NCI-H1694 treated with DMSO at 0.1 percent for 48 hours (cell line): ENCODE measurements around the gene RAB36.
"Not testable (repeated sequence)": the region's sequence is repeated elsewhere in the genome, so short reads cannot be mapped to it uniquely, and the experiment has no call there.

Source experiments
- DNase-seq: peaks from one replicate; lab custom pipeline; 2025; lab: John Stamatoyannopoulos, UW

RAB36 gene

GRCh38 chr22:23121000-23121421, 24.3 kb upstream of the RAB36 start:
- DNase-seq, result no peak

GRCh38 chr22:23121424-23121823, 23.9 kb upstream of the RAB36 start:
- DNase-seq, result no peak

- DNase-seq, result no peak
Observed at GRCh38 chr22:23122216-23122957, 22.9 kb upstream of the RAB36 start.

GRCh38 chr22:23122992-23123803, 22.1 kb upstream of the RAB36 start:
- peak; percentile 42 for DNase-seq

- no peak for DNase-seq
Observed at GRCh38 chr22:23123804-23124254, 21.4 kb upstream of the RAB36 start.

GRCh38 chr22:23124611-23125511, 20.4 kb upstream of the RAB36 start:
- DNase-seq, result no peak

GRCh38 chr22:23125512-23126103, 19.7 kb upstream of the RAB36 start:
- DNase-seq, result no peak

- no peak for DNase-seq
Observed at GRCh38 chr22:23126165-23127054, 18.9 kb upstream of the RAB36 start.

GRCh38 chr22:23127055-23127756, 18.1 kb upstream of the RAB36 start:
- DNase-seq, result no peak

- no peak for DNase-seq
Observed at GRCh38 chr22:23127788-23128187, 17.5 kb upstream of the RAB36 start.

- peak; percentile 94 for DNase-seq
Observed at GRCh38 chr22:23128269-23129108, 16.8 kb upstream of the RAB36 start.

GRCh38 chr22:23129149-23129548, 16.1 kb upstream of the RAB36 start:
- DNase-seq, result no peak

GRCh38 chr22:23130697-23131096, 14.6 kb upstream of the RAB36 start:
- DNase-seq, result no peak

- DNase-seq, result no peak
Observed at GRCh38 chr22:23131931-23132330, 13.3 kb upstream of the RAB36 start.

GRCh38 chr22:23132376-23133091, 12.7 kb upstream of the RAB36 start:
- no peak for DNase-seq

- DNase-seq, result no peak
Observed at GRCh38 chr22:23133922-23134321, 11.4 kb upstream of the RAB36 start.

- not testable (repeated sequence) for DNase-seq
Observed at GRCh38 chr22:23136991-23137390, 8.3 kb upstream of the RAB36 start.

- DNase-seq, result no peak
Observed at GRCh38 chr22:23137468-23137867, 7.8 kb upstream of the RAB36 start.
